Fibroblast of lung (primary cell): Measurements from ENCODE around the gene ASTL.

Experiments used
- CTCF ChIP-seq, 2 donors: IDR thresholded peaks in 1 of 2; conservative IDR thresholded peaks in 1 of 2; 1 replicate in 1 of 2; 2 replicates in 1 of 2; pipeline ENCODE4 v1.5.1; 2011 to 2012; ENCODE audit warnings: low read length in 2 of 2, control low read depth in 1 of 2, inconsistent platforms in 1 of 2, low read depth in 1 of 2, mild to moderate bottlenecking in 1 of 2
- EZH2 ChIP-seq: IDR thresholded peaks from 2 replicates; pipeline ENCODE4 v1.5.1; 2012; ENCODE audit warnings: low read length, control low read depth, mild to moderate bottlenecking; ENCODE audit errors: missing control alignments

DNA sequence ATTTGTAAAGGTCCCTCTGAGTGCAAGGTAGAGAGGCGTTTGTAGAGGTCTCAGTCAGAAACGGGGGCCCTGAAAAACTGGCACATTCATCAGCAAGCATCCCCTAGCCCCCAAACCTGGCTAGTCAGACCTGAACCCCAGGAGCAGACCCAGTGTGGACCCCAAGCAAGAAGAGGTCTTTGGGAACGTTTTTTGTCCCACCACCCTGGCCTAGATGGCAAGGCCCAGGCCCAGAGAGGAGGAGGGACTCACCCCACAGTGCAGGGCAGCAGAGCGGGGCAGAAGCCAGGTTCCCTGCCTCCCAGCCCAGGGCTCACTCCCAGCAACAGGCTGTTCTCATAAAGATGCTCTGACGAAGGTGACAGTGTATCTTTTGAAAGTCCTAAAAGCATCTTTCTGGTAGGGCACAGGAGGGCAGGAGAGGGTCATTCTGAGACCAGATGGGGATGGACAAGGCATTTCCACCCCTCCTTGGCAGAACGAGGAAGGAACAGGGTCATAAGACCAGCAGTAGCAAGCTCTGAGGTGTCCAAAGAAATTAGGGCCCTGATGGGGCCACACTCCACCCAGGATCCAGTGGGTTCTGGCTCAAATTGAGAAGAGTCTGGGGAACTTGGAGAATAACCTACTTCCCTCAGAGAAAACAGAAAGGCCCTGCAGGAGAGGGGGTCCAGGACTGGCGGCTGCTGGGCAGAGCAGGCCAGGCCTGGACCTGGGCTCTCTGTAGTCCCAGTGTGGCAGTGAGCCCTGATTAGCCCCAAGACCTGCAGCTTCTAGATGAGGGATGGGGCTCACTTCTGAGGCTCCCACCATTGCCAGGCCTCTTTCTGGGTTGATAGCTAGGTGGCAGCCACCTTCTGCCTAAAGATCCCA, 40.1 kb downstream of the ASTL start:
- no peak for TF ChIP-seq CTCF (conservative IDR thresholded peaks at IDR 0.05 in 1 of 2, IDR thresholded peaks at IDR 0.05 in 1 of 2; ENCODE audit: low read depth in 1 of 2, low read length in 2 of 2)
- TF ChIP-seq EZH2, result no peak
